HG02970 (cell line): ENCODE results near the gene LRIG1.

Experiments
- ATAC-seq: cut with Tn5 transposase; IDR thresholded peaks from one replicate; pipeline ENCODE4 v1.9.1; 2021; ENCODE audit warnings: mild to moderate bottlenecking, moderate library complexity, moderate number of reproducible peaks; ENCODE audit not compliant: unreplicated experiment, low FRiP score

The LRIG1 gene

GRCh38 chr3:66370179-66370578 lies 130.6 kb downstream of the LRIG1 start:
- no peak for ATAC-seq

- ATAC-seq: no peak
Observed at GRCh38 chr3:66367979-66368378, 132.8 kb downstream of the LRIG1 start.

- no peak for ATAC-seq
Observed at GRCh38 chr3:66366747-66367146, 134.1 kb downstream of the LRIG1 start.

DNA sequence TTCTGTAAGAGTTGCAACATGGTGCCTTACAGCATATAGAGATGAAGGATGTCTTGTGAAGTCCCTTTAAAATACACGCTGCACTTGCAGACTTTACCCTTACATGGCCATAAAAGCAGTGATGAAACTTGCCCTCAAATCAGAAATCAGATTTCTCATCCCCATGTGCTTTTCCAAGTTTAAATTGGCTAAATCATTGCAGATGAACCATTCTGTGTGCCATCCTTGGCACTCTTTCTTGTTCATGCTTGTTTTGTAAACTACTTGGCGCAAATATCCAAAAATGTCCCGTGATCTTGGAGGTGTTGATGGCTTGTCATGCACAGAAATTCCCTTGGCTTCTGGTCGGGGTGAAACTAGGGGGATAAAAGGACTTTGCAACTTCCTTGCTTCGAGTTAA lies 135.7 kb downstream of the LRIG1 start:
- ATAC-seq: no peak

- ATAC-seq: no peak
Observed at GRCh38 chr3:66363148-66363547, 137.7 kb downstream of the LRIG1 start.

- no peak for ATAC-seq
Observed at GRCh38 chr3:66362541-66362941, 138.3 kb downstream of the LRIG1 start.

- ATAC-seq: no peak
Observed at GRCh38 chr3:66361356-66361755, 139.5 kb downstream of the LRIG1 start.

DNA sequence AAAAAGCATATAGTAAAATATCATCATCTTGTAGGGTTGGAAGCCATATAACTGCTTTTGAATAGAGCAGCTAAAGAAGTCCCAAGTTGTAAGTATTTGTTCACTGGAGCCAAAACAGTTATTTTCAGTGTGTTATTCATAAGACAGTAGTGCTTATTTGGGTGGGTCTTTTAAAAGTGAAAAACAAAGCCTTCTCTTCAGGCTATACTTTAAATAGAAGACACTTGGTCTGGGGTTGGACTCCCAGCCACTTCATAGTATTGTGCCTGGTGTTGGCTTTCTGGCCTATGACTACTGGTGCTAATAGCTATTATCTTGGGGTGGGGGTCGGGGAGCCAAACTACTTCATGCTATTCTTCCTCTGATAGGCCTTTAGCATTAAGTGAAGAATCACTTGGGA lies 144.8 kb downstream of the LRIG1 start:
- no peak for ATAC-seq

- ATAC-seq: no peak
Observed at GRCh38 chr3:66355394-66355793, 145.4 kb downstream of the LRIG1 start.

- no peak for ATAC-seq
Observed at GRCh38 chr3:66354001-66354400, 146.8 kb downstream of the LRIG1 start.

DNA sequence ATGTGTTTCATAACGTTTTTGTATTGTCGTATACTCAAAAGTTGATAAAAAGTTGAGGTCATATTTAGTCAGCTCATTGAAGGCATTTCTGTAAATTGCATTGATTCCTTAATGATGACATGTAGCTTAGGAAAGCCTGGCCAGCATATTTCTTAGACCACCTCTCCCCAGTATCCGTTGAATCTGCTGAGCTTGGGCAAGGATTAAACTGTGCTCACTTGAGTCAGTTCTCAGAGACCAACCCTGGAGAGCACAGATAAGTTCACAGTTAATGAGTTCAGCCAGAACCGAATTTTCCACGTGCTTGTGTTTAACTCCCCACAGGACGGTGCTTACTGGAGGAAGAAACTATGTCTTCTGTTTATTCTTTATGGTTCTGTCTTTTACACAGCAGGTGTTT lies 147.3 kb downstream of the LRIG1 start:
- ATAC-seq: no peak

DNA sequence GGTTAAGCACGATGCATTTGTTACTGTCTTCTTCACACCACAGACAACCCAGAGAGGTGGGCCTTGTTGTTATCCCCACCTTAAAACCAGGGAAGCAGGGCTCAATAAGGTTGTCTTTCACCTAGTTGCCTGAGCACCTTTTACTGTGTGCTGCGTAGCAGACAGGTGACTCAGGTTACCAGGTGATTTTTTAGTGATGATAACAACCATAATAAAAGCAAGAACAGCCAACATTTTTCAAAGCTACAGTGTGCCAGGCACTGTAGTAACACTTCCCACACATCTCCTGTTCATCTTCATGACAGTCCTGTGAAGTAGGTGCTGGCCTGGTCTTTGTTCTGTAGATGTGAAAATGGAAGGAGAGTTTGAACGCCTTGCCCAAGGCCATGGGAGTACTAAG lies 147.8 kb downstream of the LRIG1 start:
- no peak for ATAC-seq

GRCh38 chr3:66350601-66351000 lies 150.2 kb downstream of the LRIG1 start:
- no peak for ATAC-seq

- no peak for ATAC-seq
Observed at GRCh38 chr3:66348704-66349103, 152.1 kb downstream of the LRIG1 start.

- no peak for ATAC-seq
Observed at GRCh38 chr3:66344848-66345578, 155.8 kb downstream of the LRIG1 start.

GRCh38 chr3:66344391-66344811 lies 156.4 kb downstream of the LRIG1 start:
- no peak for ATAC-seq

GRCh38 chr3:66342717-66343356 lies 158.0 kb downstream of the LRIG1 start:
- no peak for ATAC-seq

GRCh38 chr3:66338927-66339326 lies 161.9 kb downstream of the LRIG1 start:
- ATAC-seq: no peak

DNA sequence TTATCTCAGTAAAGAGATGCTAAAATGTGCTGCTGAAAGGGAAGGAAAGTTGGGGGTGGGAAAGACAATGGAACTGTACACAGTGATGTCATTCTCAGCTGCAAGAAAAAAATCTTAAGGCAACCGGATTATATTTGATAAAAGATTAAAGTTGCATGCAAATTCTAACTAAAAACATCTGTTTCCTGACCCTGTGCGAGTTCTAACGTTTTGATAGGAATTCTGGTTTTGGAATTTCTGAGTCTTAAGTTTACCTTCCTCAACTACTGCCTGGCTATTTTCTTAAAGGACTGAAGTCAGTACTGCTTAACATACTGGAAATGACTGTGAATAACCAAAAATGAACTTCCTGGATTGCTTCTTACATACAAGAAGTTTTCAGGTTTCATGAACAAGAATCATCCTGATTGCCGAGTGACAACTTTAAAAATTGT lies 164.5 kb downstream of the LRIG1 start:
- no peak for ATAC-seq

GRCh38 chr3:66335671-66336070 lies 165.2 kb downstream of the LRIG1 start:
- ATAC-seq: no peak
